Mesangial cell (primary cell): ENCODE measurements around the gene RETREG3. TPM values are rescaled to one million over a fixed set of nuclear protein-coding genes. Genes with fewer than 3 reads are reported as not detected.

Experiments
- total RNA-seq: library from RNA; depleted of rRNA; stranded (reverse); fragments of >200 nt; gene quantifications from 2 replicates; pipeline ENCODE4 v1.2.3, GENCODE V29; 2015

The RETREG3 gene, protein sequence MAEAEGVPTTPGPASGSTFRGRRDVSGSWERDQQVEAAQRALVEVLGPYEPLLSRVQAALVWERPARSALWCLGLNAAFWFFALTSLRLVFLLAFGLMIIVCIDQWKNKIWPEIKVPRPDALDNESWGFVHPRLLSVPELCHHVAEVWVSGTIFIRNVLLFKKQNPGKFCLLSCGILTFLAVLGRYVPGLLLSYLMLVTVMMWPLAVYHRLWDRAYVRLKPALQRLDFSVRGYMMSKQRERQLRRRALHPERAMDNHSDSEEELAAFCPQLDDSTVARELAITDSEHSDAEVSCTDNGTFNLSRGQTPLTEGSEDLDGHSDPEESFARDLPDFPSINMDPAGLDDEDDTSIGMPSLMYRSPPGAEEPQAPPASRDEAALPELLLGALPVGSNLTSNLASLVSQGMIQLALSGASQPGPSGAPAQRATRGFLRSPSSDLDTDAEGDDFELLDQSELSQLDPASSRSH
- 40.9 and 65.5 TPM in 2 replicates for total RNA-seq

DNA sequence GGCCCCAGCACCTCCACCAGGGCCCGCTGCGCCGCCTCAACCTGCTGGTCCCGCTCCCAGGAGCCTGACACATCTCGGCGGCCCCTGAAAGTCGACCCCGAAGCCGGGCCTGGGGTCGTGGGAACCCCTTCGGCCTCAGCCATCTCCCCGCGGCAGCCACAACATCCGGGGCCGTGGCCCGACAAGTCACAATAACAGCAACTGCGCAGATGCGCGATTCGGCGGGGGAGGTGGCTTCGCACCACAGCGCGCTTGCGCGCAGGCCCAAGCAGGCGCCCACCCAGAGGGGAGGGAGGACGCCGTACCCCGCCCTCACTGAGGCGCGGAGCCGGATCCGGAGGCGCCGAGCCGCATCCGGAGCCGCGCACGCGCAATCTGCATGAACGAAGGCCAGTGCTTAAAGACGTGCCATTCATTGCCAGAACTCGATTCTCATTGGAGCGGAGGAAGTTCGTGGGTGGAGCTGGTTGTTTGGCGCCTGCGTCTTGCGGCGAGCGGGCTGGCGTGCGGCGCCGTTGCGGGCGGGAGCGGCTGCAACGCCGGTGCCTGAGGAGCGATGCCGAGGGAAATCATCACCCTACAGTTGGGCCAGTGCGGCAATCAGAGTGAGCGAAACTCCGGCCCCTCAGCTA is at the start of gene RETREG3, which contains the start of gene TUBG1:
TSS of gene RETREG3 (minus strand) at position 193 of the 632 bp plus-strand sequence. CDS start at position 143, 50 bp downstream.
TSS of gene TUBG1 (plus strand) at position 502 of the 632 bp plus-strand sequence. CDS start at position 557, 55 bp downstream.

DNA sequence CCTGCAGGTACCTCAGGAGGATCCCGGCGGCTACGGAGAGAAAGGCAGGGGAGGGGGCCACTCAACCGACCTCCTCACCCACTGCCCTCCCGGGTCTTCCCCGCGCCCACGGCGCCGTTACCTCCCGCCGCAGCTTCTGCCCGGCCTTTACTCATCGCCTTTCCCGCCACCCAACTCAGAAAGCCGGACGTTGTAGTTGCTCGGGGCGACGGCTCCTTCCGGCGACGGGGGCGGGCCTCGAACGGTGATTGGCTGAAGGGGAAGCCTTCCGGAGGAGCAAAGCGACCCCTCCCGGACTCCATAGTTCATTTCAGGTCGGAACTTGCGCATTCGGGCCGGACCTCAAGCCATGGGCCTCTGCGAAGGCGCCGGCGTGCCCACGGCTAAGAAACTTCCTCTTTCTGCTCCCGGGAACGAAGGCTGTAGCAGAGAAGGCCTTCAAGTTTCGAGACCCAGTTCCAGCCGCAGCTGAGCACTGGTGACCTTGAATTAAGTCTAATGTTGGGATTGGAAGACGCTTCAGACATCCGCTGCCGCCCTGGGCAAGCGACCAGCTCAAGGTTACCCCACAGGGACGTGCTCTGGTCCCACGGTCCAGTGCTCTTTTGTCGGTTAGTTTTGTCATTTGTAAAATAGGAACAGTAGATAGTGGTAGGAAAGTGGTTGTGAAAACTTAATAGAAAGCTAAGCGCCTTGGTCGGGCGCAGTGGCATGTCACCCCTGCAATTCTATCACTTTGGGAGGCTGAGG is 31.5 kb downstream of the RETREG3 start, which contains the start of gene PSMC3IP:
TSS of gene PSMC3IP (minus strand) at position 198 of the 750 bp plus-strand sequence. CDS start at position 155, 43 bp downstream.

DNA sequence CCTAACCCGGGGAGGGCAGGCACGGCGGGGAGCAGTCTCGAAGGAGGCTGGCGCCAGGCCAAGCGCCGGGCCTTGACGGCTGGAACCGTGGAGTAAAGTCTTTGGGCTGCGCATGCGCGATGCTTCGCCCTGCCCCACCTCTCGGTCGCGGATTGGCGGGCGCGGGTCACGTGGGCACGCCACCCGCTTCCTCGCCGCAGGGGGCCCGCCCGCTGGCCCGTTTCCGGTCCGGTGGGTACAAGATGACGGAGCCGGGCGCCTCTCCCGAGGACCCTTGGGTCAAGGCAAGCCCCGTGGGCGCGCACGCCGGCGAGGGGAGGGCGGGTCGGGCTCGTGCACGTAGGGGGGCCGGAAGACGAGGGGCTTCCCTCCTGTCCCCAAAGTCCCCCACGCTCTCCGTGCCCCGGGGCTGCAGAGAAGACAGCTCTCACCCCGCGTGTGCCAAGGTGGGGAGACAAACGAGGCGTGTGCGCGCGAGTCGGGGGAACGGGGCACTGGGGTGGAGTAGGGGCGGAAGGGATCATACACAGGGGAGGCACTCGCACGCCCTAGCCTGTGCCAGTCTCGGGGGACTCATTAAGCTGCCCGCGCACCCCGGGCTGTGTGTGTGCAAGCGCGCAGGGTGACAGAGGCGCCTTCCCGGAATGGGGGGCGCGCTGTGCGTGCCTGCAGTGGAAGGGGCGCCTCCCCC is 42.1 kb downstream of the RETREG3 start, which contains the start of gene MLX:
TSS of gene MLX (plus strand) at position 218 of the 691 bp plus-strand sequence. CDS start at position 243, 25 bp downstream.

DNA sequence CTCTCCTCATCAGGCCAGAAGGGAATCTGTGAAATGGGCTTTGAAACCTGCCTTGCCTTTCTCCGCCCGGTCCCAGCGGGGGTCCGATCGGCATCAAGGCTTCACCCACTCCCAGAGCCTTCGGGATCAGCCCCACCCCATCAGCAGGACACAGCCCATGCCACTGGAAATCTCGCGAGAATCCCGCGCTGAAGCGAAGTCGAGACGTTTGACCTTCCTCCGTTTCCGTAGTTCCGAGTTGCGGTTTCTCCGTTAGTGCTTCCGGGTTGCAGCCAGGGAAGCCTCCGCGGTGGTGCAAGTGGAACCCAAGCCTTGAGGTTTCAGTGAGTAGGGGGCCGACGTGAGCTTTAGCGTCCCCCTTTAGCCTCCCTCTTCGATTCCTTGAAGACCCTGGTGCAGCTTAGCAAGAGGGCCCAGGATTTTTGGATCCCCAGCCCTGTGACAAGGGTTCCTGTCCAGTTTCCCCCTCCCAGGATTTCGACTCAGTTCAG is 47.2 kb downstream of the RETREG3 start, which contains the start of gene COASY:
TSS of gene COASY (plus strand) at position 252 of the 491 bp plus-strand sequence. CDS start 475 bp downstream, outside the sequence.

DNA sequence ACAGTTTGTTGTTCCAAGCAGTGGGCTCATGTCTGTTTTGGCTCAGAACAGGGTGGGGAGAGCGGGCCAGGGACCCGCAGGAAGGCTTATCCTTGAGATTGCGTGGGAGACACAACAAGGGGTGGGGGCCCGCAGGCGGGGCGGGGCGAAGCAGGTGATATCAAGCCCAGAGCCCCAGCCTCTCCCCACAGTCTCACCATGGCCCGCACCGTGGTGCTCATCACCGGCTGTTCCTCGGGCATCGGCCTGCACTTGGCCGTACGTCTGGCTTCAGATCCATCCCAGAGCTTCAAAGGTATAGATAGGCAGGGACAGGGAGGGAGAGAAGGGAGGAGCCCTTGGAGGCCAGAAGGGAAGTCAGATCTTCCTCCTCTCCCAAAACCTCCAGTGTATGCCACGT is 56.4 kb downstream of the RETREG3 start, which contains the start of gene HSD17B1:
TSS of gene HSD17B1 (plus strand) at position 188 of the 400 bp plus-strand sequence. CDS start at position 199, 11 bp downstream.

DNA sequence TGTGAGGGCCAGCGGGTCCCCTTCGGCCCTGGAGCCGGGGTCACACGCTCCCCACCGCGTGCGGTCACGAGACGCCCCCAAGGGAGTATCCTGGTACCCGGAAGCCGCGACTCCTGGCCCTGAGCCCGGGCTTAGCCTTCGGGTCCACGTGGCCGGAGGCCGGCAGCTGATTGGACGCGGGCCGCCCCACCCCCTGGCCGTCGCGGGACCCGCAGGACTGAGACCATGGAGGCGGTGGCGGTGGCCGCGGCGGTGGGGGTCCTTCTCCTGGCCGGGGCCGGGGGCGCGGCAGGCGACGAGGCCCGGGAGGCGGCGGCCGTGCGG is 73.2 kb downstream of the RETREG3 start, which contains the start of gene NAGLU:
TSS of gene NAGLU (plus strand) at position 194 of the 324 bp plus-strand sequence. CDS start at position 226, 32 bp downstream.

Other genes with a start within 250 kb of the RETREG3 start
- 59.0 and 101 TPM in 2 replicates for gene STAT3, start 220.9 kb downstream of the RETREG3 start, total RNA-seq
- 224 and 302 TPM in 2 replicates for gene CAVIN1, start 186.1 kb downstream of the RETREG3 start, total RNA-seq
- gene ATP6V0A1, start 150.5 kb downstream of the RETREG3 start, total RNA-seq: 27.1 and 55.4 TPM in 2 replicates
- 35.8 and 77.3 TPM in 2 replicates for gene NAGLU, start 73.1 kb downstream of the RETREG3 start, total RNA-seq
- gene HSD17B1, start 56.5 kb downstream of the RETREG3 start, total RNA-seq: 1.1 and 4.4 TPM in 2 replicates
- 44.5 and 55.6 TPM in 2 replicates for gene COASY, start 47.2 kb downstream of the RETREG3 start, total RNA-seq
- 26.2 and 27.4 TPM in 2 replicates for gene MLX, start 42.3 kb downstream of the RETREG3 start, total RNA-seq
- gene PSMC3IP, start 31.6 kb downstream of the RETREG3 start, total RNA-seq: 2.2 and 13.2 TPM in 2 replicates
- gene TUBG1, start 309 bp upstream of the RETREG3 start, total RNA-seq: 56.2 and 201 TPM in 2 replicates
- 17.1 and 18.9 TPM in 2 replicates for gene TUBG2, start 49.9 kb upstream of the RETREG3 start, total RNA-seq
- 15.8 and 22.2 TPM in 2 replicates for gene PLEKHH3, start 67.6 kb upstream of the RETREG3 start, total RNA-seq
- gene CCR10, start 72.5 kb upstream of the RETREG3 start, total RNA-seq: 5.4 and 13.8 TPM in 2 replicates
- 9.8 and 15.8 TPM in 2 replicates for gene CNTNAP1, start 73.2 kb upstream of the RETREG3 start, total RNA-seq
- gene EZH1, start 135.7 kb upstream of the RETREG3 start, total RNA-seq: 5.2 and 15.0 TPM in 2 replicates
- gene RAMP2, start 151.9 kb upstream of the RETREG3 start, total RNA-seq: 5.1 TPM in 2 replicates
- 123 and 129 TPM in 2 replicates for gene VPS25, start 164.1 kb upstream of the RETREG3 start, total RNA-seq
- gene WNK4, start 171.2 kb upstream of the RETREG3 start, total RNA-seq: 4.8 and 6.7 TPM in 2 replicates
- gene COA3, start 189.3 kb upstream of the RETREG3 start, total RNA-seq: 73.0 and 80.6 TPM in 2 replicates
- gene CNTD1, start 189.5 kb upstream of the RETREG3 start, total RNA-seq: not detected in 2 replicates
- 103 and 170 TPM in 2 replicates for gene BECN1, start 214.9 kb upstream of the RETREG3 start, total RNA-seq
- gene PSME3, start 224.0 kb upstream of the RETREG3 start, total RNA-seq: 77.8 and 137 TPM in 2 replicates
- 0.65 and 0.89 TPM in 2 replicates for gene AOC2, start 235.2 kb upstream of the RETREG3 start, total RNA-seq
- 0.38 TPM in 1 of 2 replicates, not detected in the other for gene AOC3, start 241.8 kb upstream of the RETREG3 start, total RNA-seq